ENCODE results near the gene TRAPPC10. TPM values are rescaled to one million over a fixed set of nuclear protein-coding genes. Genes with fewer than 3 reads are reported as not detected.
A peak's percentile ranks its signal among the peaks of the same experiment; 100 is the strongest.

TRAPPC10 gene
- total and polyA plus RNA-seq, 10 of the 15 experiments (the other 5 are each of a cell fraction or from before 2014, with no cell fraction given): 1.1 to 39.6 (median 28.2) TPM

DNA sequence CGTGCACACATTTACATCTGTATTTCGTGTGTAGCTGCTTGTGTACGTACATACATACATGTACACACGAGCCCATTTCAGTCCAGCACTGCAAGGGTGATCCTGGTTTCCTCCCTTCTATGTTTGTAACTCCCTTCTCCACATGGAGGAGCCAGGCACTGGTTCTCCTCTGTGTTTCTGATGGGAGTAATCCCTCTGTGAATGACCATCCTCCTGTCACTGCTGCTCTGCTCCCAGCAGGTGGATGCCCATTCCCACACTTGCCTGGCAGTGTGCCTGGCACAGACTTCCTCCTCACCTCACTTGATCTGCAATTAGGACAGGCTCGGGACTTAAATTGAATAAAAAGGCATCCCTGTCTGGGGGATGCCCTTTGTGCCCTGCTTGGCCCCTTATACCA lies 37.1 kb downstream of the TRAPPC10 start:
- no peak overlapping the region for H2AFZ ChIP-seq (ENCODE audit: control insufficient read depth, low read depth, low read length)
- peaks cover 4% of the 10 kb centered on the region; the same call in 1 of the 2 replicates for H4K20me1 ChIP-seq (ENCODE audit: control insufficient read depth, insufficient read depth)
- H3K4me2 ChIP-seq (ENCODE audit: control insufficient read depth, insufficient read depth): no peak overlapping the region
- BruUV-seq (replicated peaks): no TSS peak
- no peak overlapping the region for H3K9ac ChIP-seq (ENCODE audit: control insufficient read depth, insufficient read depth, low read length)
- no peaks in the 10 kb centered on the region for H3K4me1 ChIP-seq (ENCODE audit: control insufficient read depth, insufficient read depth, low read length)
- RAD21 ChIA-PET (ENCODE audit: unreplicated experiment): no interaction called here
- ATAC-seq (no peak), FAIRE-seq (no peak), DNase-seq (ENCODE audit: low read depth, low spot score) (no peak)
- no peak overlapping the region for H3K4me3 ChIP-seq
- POLR2A ChIA-PET: interaction anchor here (0.6 kb wide), 1 partner anchor 35 kb away, joined by 8 read pairs; no protein-coding TSS in a partner anchor
- 80% methylated on average over 5 of the region's 5 CpGs for WGBS (ENCODE audit: insufficient coverage, insufficient replicate concordance, low lambda C conversion rate, missing lambda C conversion rate)
- SMC1A ChIA-PET (ENCODE audit: uncharacterized antibody, unreplicated experiment): no interaction called here
- intact Hi-C loops (cut with micrococcal nuclease; ENCODE audit: unreplicated experiment): no loop called here
- CTCF ChIA-PET: no interaction called here
- no peaks in the 10 kb centered on the region for H3K9me3 ChIP-seq (replicated peaks; ENCODE audit: control insufficient read depth, insufficient read depth, low read length)
- peaks cover 8% of the 10 kb centered on the region for H3K79me2 ChIP-seq (ENCODE audit: control insufficient read depth, insufficient read depth, low read length)
- TF ChIP-seq POLR2AphosphoS5 (IDR thresholded peaks at IDR 0.05; ENCODE audit: low read length): 0 out of 2 replicates have a peak, but pooled peaks have one; percentile 11
- no peak for TF ChIP-seq RBBP5 (conservative IDR thresholded peaks at IDR 0.05)
- peaks cover 15 to 20% of the 10 kb centered on the region in 2 experiments for H3K36me3 ChIP-seq (ENCODE audit: control insufficient read depth in 2 of 2, insufficient read depth in 2 of 2, low read length in 1 of 2)
- H3K27me3 ChIP-seq (replicated peaks in 1 of 2; ENCODE audit: control insufficient read depth in 2 of 2, insufficient read depth in 2 of 2, low read length in 1 of 2): no peaks in the 10 kb centered on the region
- in situ Hi-C loops (cut with MboI): no loop called here
- H3K27ac ChIP-seq (ENCODE audit: control insufficient read depth, insufficient read depth): no peak overlapping the region

DNA sequence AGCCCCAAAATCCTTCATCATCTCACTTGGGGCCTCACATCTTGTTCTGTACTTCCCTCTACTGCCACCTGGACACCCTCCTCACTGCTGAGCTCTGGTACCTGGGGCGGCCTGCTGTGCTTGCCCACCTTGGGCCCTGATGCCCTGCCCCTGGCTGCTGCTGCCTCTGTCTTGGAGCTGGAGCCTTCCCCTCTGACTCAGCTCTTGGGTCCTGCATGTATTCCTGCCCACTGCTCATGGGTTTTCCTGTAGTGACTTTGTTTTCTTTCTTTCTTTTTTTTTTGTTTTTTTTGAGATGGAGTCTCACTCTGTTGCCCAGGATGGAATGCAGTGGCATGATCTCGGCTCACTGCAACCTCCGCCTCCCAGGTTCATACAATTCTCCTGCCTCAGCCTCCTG lies 37.5 kb downstream of the TRAPPC10 start:
- H3K4me2 ChIP-seq (ENCODE audit: control insufficient read depth, insufficient read depth): no peak overlapping the region
- H3K4me1 ChIP-seq (ENCODE audit: control insufficient read depth, insufficient read depth, low read length): no peaks in the 10 kb centered on the region
- peaks cover 17 to 20% of the 10 kb centered on the region in 2 experiments for H3K36me3 ChIP-seq (ENCODE audit: control insufficient read depth in 2 of 2, insufficient read depth in 2 of 2, low read length in 1 of 2)
- no TSS peak for BruUV-seq (replicated peaks)
- ATAC-seq: no peak
- ChIA-PET SMC1A (ENCODE audit: uncharacterized antibody, unreplicated experiment) (no interaction called here), CTCF (interaction anchor here (1.8 kb wide), 1 partner anchor 12 kb away, joined by 4 read pairs; no protein-coding TSS in a partner anchor), POLR2A (no interaction called here), RAD21 (ENCODE audit: unreplicated experiment) (no interaction called here)
- no peak overlapping the region for H3K27ac ChIP-seq (ENCODE audit: control insufficient read depth, insufficient read depth)
- H3K9ac ChIP-seq (ENCODE audit: control insufficient read depth, insufficient read depth, low read length): no peak overlapping the region
- H3K9me3 ChIP-seq (replicated peaks; ENCODE audit: control insufficient read depth, insufficient read depth, low read length): no peaks in the 10 kb centered on the region
- peaks cover 8% of the 10 kb centered on the region for H3K79me2 ChIP-seq (ENCODE audit: control insufficient read depth, insufficient read depth, low read length)
- 93% methylated on average over 3 of the region's 3 CpGs for WGBS (ENCODE audit: insufficient coverage, insufficient replicate concordance, low lambda C conversion rate, missing lambda C conversion rate)
- no peaks in the 10 kb centered on the region for H3K27me3 ChIP-seq (replicated peaks in 1 of 2; ENCODE audit: control insufficient read depth in 2 of 2, insufficient read depth in 2 of 2, low read length in 1 of 2)
- peaks cover 4% of the 10 kb centered on the region; the same call in 1 of the 2 replicates for H4K20me1 ChIP-seq (ENCODE audit: control insufficient read depth, insufficient read depth)
- no peak for DNase-seq (ENCODE audit: low read depth, low spot score)
- no peak overlapping the region for H2AFZ ChIP-seq (ENCODE audit: control insufficient read depth, low read depth, low read length)
- H3K4me3 ChIP-seq: no peak overlapping the region
- in situ Hi-C loops (cut with MboI) (loop anchor here (5.0 kb wide), 1 partner anchor 32 kb away; no protein-coding TSS in a partner anchor), intact Hi-C loops (cut with micrococcal nuclease; ENCODE audit: unreplicated experiment) (no loop called here)
- TF ChIP-seq CEBPB (IDR thresholded peaks at IDR 0.05; ENCODE audit: borderline replicate concordance in 1 of 2, low read depth in 2 of 2, low read length in 2 of 2) (no peak), CREM (IDR thresholded peaks at IDR 0.05; ENCODE audit: low read depth) (no peak), IRF4 (IDR thresholded peaks at IDR 0.05; ENCODE audit: low read depth, low read length) (no peak), ZBED1 (IDR thresholded peaks at IDR 0.05; ENCODE audit: borderline replicate concordance) (no peak), ZSCAN29 (IDR thresholded peaks at IDR 0.05) (no peak), SP1 (IDR thresholded peaks at IDR 0.05; ENCODE audit: low read depth, low read length) (no peak), IKZF1 (conservative IDR thresholded peaks at IDR 0.05) (no peak), SIX5 (IDR thresholded peaks at IDR 0.05; ENCODE audit: low read depth, low read length, severe bottlenecking) (no peak)
- TF ChIP-seq, protein P1, sequence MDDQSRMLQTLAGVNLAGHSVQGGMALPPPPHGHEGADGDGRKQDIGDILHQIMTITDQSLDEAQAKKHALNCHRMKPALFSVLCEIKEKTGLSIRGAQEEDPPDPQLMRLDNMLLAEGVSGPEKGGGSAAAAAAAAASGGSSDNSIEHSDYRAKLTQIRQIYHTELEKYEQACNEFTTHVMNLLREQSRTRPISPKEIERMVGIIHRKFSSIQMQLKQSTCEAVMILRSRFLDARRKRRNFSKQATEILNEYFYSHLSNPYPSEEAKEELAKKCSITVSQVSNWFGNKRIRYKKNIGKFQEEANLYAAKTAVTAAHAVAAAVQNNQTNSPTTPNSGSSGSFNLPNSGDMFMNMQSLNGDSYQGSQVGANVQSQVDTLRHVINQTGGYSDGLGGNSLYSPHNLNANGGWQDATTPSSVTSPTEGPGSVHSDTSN (IDR thresholded peaks at IDR 0.05; ENCODE audit: insufficient replicate concordance, low read depth, low read length): no peak
- FAIRE-seq: no peak

Data from GM12878 (cell line).